H1 (cell line): ENCODE measurements around the gene ABHD17B. TPM values are rescaled to one million over a fixed set of nuclear protein-coding genes. Genes with fewer than 3 reads are reported as not detected.

Experiments used
- MAFK ChIP-seq: IDR thresholded peaks from 2 replicates; pipeline ENCODE4 v1.6.1; 2012; ENCODE audit warnings: low read depth, mild to moderate bottlenecking, improper control_type of control experiment, low read length
- SIX5 ChIP-seq: IDR thresholded peaks from 2 replicates; pipeline ENCODE4 v1.6.1; 2011; ENCODE audit warnings: mild to moderate bottlenecking, low read depth, low read length
- TCF12 ChIP-seq: IDR thresholded peaks from 2 replicates; pipeline ENCODE4 v1.6.1; 2011; ENCODE audit warnings: low read depth, mild to moderate bottlenecking, low read length
- polyA plus RNA-seq, 7 experiments: library from polyadenylated mRNA; depleted of rRNA in 3 of 7; stranded (reverse) in 5 of 7; unstranded in 2 of 7; fragments of >200 nt in 5 of 7; fragments of 200-250 nt in 2 of 7; gene quantifications; 1 replicate in 5 of 7; 2 replicates in 1 of 7; 4 replicates in 1 of 7; pipeline versions ENCODE4 v1.2.1 to v1.2.3, GENCODE V29; 2011 to 2013; ENCODE audit warnings: missing spikeins in 2 of 7, mixed read lengths in 2 of 7
- total RNA-seq: library from RNA; stranded (reverse); fragmentation: NEBNext Ultra II Directional; extraction: Animal tissue kit (Norgen Biotek cat#: 25700); gene quantifications from 2 replicates; pipeline ENCODE4 v1.2.1, GENCODE V29; 2021

The ABHD17B gene
- total and polyA plus RNA-seq, 2 of the 8 experiments (the other 6 are each of a cell fraction or from before 2014, with no cell fraction given), result 37.2 to 60.8 TPM

GRCh38 chr9:71887362-71887761 lies 23.6 kb downstream of the ABHD17B start (continued):
- no peak for TF ChIP-seq SIX5
- no peak for TF ChIP-seq TCF12
- no peak for TF ChIP-seq MAFK
